ENCODE results near the gene CDC20.

Gene CDC20

GRCh38 chr1:43327549-43328292, 31.1 kb upstream of the CDC20 start:
- H3K27ac ChIP-seq (ENCODE audit: low read depth, low read length, poor library complexity, severe bottlenecking): no peak overlapping the region
- no peaks in the 10 kb centered on the region for H3F3A ChIP-seq (ENCODE audit: insufficient read depth, low read length)
- no peaks in the 10 kb centered on the region; the same call in 1 of the 2 replicates for H3K27me3 ChIP-seq (ENCODE audit: insufficient read depth, low read length)
- no peak overlapping the region for H3K9ac ChIP-seq (ENCODE audit: low read length)
- H3K79me2 ChIP-seq (ENCODE audit: insufficient read depth, low read length): no peaks in the 10 kb centered on the region
- H3K4me1 ChIP-seq (ENCODE audit: insufficient read depth, low read length, severe bottlenecking): no peaks in the 10 kb centered on the region
- no peak overlapping the region for H2AFZ ChIP-seq (ENCODE audit: low read length)
- H3K9me3 ChIP-seq (ENCODE audit: low read length): peaks cover 5% of the 10 kb centered on the region; the same call in 1 of the 2 replicates
- no peak for TF ChIP-seq CTCF (IDR thresholded peaks at IDR 0.05; ENCODE audit: low read length)
- no peak for TF ChIP-seq EZH2 (IDR thresholded peaks at IDR 0.05; ENCODE audit: borderline replicate concordance, low read length)
- H3K36me3 ChIP-seq (ENCODE audit: insufficient read depth, low read length): no peaks in the 10 kb centered on the region
- no peaks in the 10 kb centered on the region for H4K20me1 ChIP-seq (ENCODE audit: insufficient read depth, low read length)
- no peaks in the 10 kb centered on the region for H3K9me2 ChIP-seq (ENCODE audit: low read depth, low read length)
- no peak overlapping the region for H3K4me2 ChIP-seq (ENCODE audit: low read length)
- no peak overlapping the region for H3K4me3 ChIP-seq (ENCODE audit: low read depth, low read length, poor library complexity, severe bottlenecking)

- Histone ChIP-seq H3K4me2 (ENCODE audit: low read length) (no peak overlapping the region), H3K27me3 (ENCODE audit: insufficient read depth, low read length) (no peaks in the 10 kb centered on the region; the same call in 1 of the 2 replicates), H2AFZ (ENCODE audit: low read length) (no peak overlapping the region), H3K9ac (ENCODE audit: low read length) (no peak overlapping the region), H3K79me2 (ENCODE audit: insufficient read depth, low read length) (no peaks in the 10 kb centered on the region), H3K4me3 (ENCODE audit: low read depth, low read length, poor library complexity, severe bottlenecking) (no peak overlapping the region), H3K9me3 (ENCODE audit: low read length) (peaks cover 5% of the 10 kb centered on the region; the same call in 1 of the 2 replicates), H3K4me1 (ENCODE audit: insufficient read depth, low read length, severe bottlenecking) (no peaks in the 10 kb centered on the region), H3K9me2 (ENCODE audit: low read depth, low read length) (no peaks in the 10 kb centered on the region), H4K20me1 (ENCODE audit: insufficient read depth, low read length) (no peaks in the 10 kb centered on the region), H3F3A (ENCODE audit: insufficient read depth, low read length) (no peaks in the 10 kb centered on the region), H3K36me3 (ENCODE audit: insufficient read depth, low read length) (no peaks in the 10 kb centered on the region), H3K27ac (ENCODE audit: low read depth, low read length, poor library complexity, severe bottlenecking) (no peak overlapping the region)
- TF ChIP-seq CTCF (IDR thresholded peaks at IDR 0.05; ENCODE audit: low read length) (no peak), EZH2 (IDR thresholded peaks at IDR 0.05; ENCODE audit: borderline replicate concordance, low read length) (no peak)
Observed at GRCh38 chr1:43329995-43330751, 28.6 kb upstream of the CDC20 start.

- no peaks in the 10 kb centered on the region for H3K79me2 ChIP-seq (ENCODE audit: insufficient read depth, low read length)
- H3K4me2 ChIP-seq (ENCODE audit: low read length): no peak overlapping the region
- H3K9me3 ChIP-seq (ENCODE audit: low read length): peaks cover 5% of the 10 kb centered on the region; the same call in 1 of the 2 replicates
- H3K4me3 ChIP-seq (ENCODE audit: low read depth, low read length, poor library complexity, severe bottlenecking): no peak overlapping the region
- H3F3A ChIP-seq (ENCODE audit: insufficient read depth, low read length): no peaks in the 10 kb centered on the region
- H3K27me3 ChIP-seq (ENCODE audit: insufficient read depth, low read length): no peaks in the 10 kb centered on the region; the same call in 1 of the 2 replicates
- H3K4me1 ChIP-seq (ENCODE audit: insufficient read depth, low read length, severe bottlenecking): no peaks in the 10 kb centered on the region
- no peak overlapping the region for H3K9ac ChIP-seq (ENCODE audit: low read length)
- H4K20me1 ChIP-seq (ENCODE audit: insufficient read depth, low read length): no peaks in the 10 kb centered on the region
- TF ChIP-seq CTCF (IDR thresholded peaks at IDR 0.05; ENCODE audit: low read length) (no peak), EZH2 (IDR thresholded peaks at IDR 0.05; ENCODE audit: borderline replicate concordance, low read length) (no peak)
- H3K9me2 ChIP-seq (ENCODE audit: low read depth, low read length): no peaks in the 10 kb centered on the region
- no peak overlapping the region for H2AFZ ChIP-seq (ENCODE audit: low read length)
- no peaks in the 10 kb centered on the region for H3K36me3 ChIP-seq (ENCODE audit: insufficient read depth, low read length)
- no peak overlapping the region for H3K27ac ChIP-seq (ENCODE audit: low read depth, low read length, poor library complexity, severe bottlenecking)
Observed at GRCh38 chr1:43331688-43332087, 27.1 kb upstream of the CDC20 start.

Measured in OCI-LY1 (cell line).